GM12891 (cell line): ENCODE data around the gene POLA1.

Experiments
- DNase-seq: peaks from one replicate; pipeline ENCODE4 v3.0.0; 2011; ENCODE audit warnings: low spot score; ENCODE audit not compliant: insufficient read length
- FAIRE-seq: peaks from 2 replicates; lab custom pipeline; 2011; peaks lifted over from hg19 to GRCh38; lab: Jason Lieb, UNC
- PAX5 ChIP-seq: IDR thresholded peaks from 2 replicates; pipeline ENCODE4 v1.6.1; 2011; ENCODE audit warnings: low read length, moderate library complexity, mild to moderate bottlenecking; ENCODE audit not compliant: insufficient read depth, severe bottlenecking
- POLR2A ChIP-seq: IDR thresholded peaks from 2 replicates; pipeline ENCODE4 v1.6.1; 2011; ENCODE audit warnings: low read depth, low read length, control low read depth
- POLR2AphosphoS5 ChIP-seq: IDR thresholded peaks from 2 replicates; pipeline ENCODE4 v1.6.1; 2011; ENCODE audit warnings: low read depth, low read length, control low read depth
- POU2F2 ChIP-seq: IDR thresholded peaks from 2 replicates; pipeline ENCODE4 v1.6.1; 2011; ENCODE audit warnings: low read depth, mild to moderate bottlenecking, control low read depth, low read length, moderate library complexity
- SPI1 ChIP-seq: IDR thresholded peaks from 2 replicates; pipeline ENCODE4 v1.6.1; 2011; ENCODE audit warnings: low read depth, low read length, control low read depth
- TAF1 ChIP-seq: IDR thresholded peaks from 2 replicates; pipeline ENCODE4 v1.6.1; 2011; ENCODE audit warnings: low read depth, low read length, control low read depth

Gene POLA1

GRCh38 chrX:25004040-25004439, 310.3 kb downstream of the POLA1 start:
- no peak for DNase-seq
- no peak for TF ChIP-seq POU2F2
- TF ChIP-seq TAF1: no peak
- TF ChIP-seq SPI1: no peak
- no peak for TF ChIP-seq POLR2AphosphoS5
- no peak for TF ChIP-seq POLR2A
- no peak for TF ChIP-seq PAX5
- no peak for FAIRE-seq

GRCh38 chrX:25004485-25005032, 310.8 kb downstream of the POLA1 start:
- FAIRE-seq (peak; percentile 5), DNase-seq (no peak)
- TF ChIP-seq POU2F2: no peak

GRCh38 chrX:25005034-25005381, 311.3 kb downstream of the POLA1 start:
- TF ChIP-seq POLR2A (no peak), TAF1 (no peak), POU2F2 (no peak), SPI1 (no peak), PAX5 (no peak), POLR2AphosphoS5 (no peak)
- DNase-seq (no peak), FAIRE-seq (no peak)

GRCh38 chrX:25005382-25006185, 311.9 kb downstream of the POLA1 start:
- FAIRE-seq: no peak
- DNase-seq: no peak
- TF ChIP-seq POLR2AphosphoS5 (no peak), TAF1 (no peak), POU2F2 (no peak), PAX5 (no peak), POLR2A (no peak), SPI1 (no peak)

GRCh38 chrX:25006586-25007058, 312.9 kb downstream of the POLA1 start:
- no peak for DNase-seq
- TF ChIP-seq SPI1: no peak
- TF ChIP-seq POLR2A: no peak
- no peak for TF ChIP-seq POU2F2
- TF ChIP-seq TAF1: no peak
- TF ChIP-seq POLR2AphosphoS5: no peak
- no peak for TF ChIP-seq PAX5
- FAIRE-seq: peak; percentile 72

- FAIRE-seq (no peak), DNase-seq (no peak)
- no peak for TF ChIP-seq POLR2A
- no peak for TF ChIP-seq SPI1
- TF ChIP-seq TAF1: no peak
- TF ChIP-seq POU2F2: no peak
- no peak for TF ChIP-seq POLR2AphosphoS5
- TF ChIP-seq PAX5: no peak
Measured at GRCh38 chrX:25007059-25008053, 313.6 kb downstream of the POLA1 start.

GRCh38 chrX:25009407-25009806, 315.7 kb downstream of the POLA1 start:
- DNase-seq (no peak), FAIRE-seq (no peak)
- no peak for TF ChIP-seq POLR2A
- TF ChIP-seq POU2F2: no peak
- TF ChIP-seq TAF1: no peak
- TF ChIP-seq PAX5: no peak
- no peak for TF ChIP-seq POLR2AphosphoS5
- TF ChIP-seq SPI1: no peak

GRCh38 chrX:25010784-25011588, 317.3 kb downstream of the POLA1 start:
- no peak for TF ChIP-seq TAF1
- TF ChIP-seq SPI1: no peak
- no peak for TF ChIP-seq PAX5
- no peak for TF ChIP-seq POU2F2
- TF ChIP-seq POLR2A: no peak
- TF ChIP-seq POLR2AphosphoS5: no peak
- no peak for FAIRE-seq
- no peak for DNase-seq
